ENCODE measurements around the gene PTPN5.
A peak's percentile ranks its signal among the peaks of the same experiment; 100 is the strongest.

PTPN5 gene

DNA sequence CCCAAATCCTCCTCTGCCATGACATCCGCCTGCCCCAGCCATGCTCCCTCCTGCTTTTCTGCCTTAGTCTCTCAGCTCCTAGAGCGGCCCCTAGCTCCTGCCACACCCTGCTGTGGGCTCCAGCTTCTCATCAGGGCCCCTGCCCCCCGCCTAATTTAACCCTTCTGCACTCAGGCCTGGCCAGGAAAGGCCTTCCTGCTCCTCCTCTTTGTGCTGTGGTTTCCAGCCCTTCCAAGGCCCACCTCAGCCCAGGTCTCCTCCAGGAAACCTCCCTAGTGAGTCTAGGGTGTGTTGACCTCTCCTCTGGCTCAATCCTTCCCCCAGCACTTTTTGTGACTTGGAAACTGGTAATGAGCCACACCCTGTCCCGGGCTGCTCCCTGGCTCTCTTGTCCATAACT lies 11.3 kb downstream of the PTPN5 start:
- Histone ChIP-seq H3K4me3 (ENCODE audit: low read depth, low read length) (no peak overlapping the region), H3K27me3 (ENCODE audit: control insufficient read depth, insufficient read depth, low read length) (no peaks in the 10 kb centered on the region), H3K79me2 (no peaks in the 10 kb centered on the region), H3K27ac (no peak overlapping the region), H3K4me1 (no peaks in the 10 kb centered on the region), H3K4me2 (ENCODE audit: low read length) (no peak overlapping the region), H3K36me3 (ENCODE audit: control insufficient read depth, insufficient read depth, low read length) (no peaks in the 10 kb centered on the region), H2AFZ (no peak overlapping the region), H3K9ac (no peak overlapping the region), H3K9me3 (ENCODE audit: control insufficient read depth, low read length) (no peaks in the 10 kb centered on the region)
- TF ChIP-seq, protein P1, sequence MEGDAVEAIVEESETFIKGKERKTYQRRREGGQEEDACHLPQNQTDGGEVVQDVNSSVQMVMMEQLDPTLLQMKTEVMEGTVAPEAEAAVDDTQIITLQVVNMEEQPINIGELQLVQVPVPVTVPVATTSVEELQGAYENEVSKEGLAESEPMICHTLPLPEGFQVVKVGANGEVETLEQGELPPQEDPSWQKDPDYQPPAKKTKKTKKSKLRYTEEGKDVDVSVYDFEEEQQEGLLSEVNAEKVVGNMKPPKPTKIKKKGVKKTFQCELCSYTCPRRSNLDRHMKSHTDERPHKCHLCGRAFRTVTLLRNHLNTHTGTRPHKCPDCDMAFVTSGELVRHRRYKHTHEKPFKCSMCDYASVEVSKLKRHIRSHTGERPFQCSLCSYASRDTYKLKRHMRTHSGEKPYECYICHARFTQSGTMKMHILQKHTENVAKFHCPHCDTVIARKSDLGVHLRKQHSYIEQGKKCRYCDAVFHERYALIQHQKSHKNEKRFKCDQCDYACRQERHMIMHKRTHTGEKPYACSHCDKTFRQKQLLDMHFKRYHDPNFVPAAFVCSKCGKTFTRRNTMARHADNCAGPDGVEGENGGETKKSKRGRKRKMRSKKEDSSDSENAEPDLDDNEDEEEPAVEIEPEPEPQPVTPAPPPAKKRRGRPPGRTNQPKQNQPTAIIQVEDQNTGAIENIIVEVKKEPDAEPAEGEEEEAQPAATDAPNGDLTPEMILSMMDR (IDR thresholded peaks at IDR 0.05) = no peak

DNA sequence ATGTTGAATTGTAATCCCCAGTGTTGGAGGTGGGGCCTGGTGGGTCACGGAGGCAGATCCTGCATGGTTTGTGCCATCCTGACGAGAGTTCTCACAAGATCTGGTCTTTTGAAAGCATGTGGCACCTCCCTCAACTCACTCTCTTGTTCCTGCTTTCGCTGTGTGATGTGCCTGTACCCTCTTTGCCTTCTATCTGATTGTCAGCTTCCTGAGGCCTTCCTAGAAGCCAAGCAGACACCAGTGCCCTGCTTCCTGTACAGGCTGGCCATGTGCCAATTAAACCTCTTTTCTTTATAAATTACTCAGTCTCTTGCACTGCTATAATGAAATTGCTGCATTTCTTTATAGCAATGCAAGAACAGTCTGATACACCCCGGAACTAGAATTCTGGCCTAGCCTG lies 13.1 kb downstream of the PTPN5 start:
- no peaks in the 10 kb centered on the region for H3K9me3 ChIP-seq (ENCODE audit: control insufficient read depth, low read length)
- H3K27ac ChIP-seq = no peak overlapping the region
- TF ChIP-seq, protein P1 (IDR thresholded peaks at IDR 0.05) = no peak
- H3K4me1 ChIP-seq = no peaks in the 10 kb centered on the region
- no peak overlapping the region for H3K4me3 ChIP-seq (ENCODE audit: low read depth, low read length)
- H3K27me3 ChIP-seq (ENCODE audit: control insufficient read depth, insufficient read depth, low read length) = no peaks in the 10 kb centered on the region
- no peak overlapping the region for H3K9ac ChIP-seq
- H3K36me3 ChIP-seq (ENCODE audit: control insufficient read depth, insufficient read depth, low read length) = no peaks in the 10 kb centered on the region
- no peak overlapping the region for H3K4me2 ChIP-seq (ENCODE audit: low read length)
- no peak overlapping the region for H2AFZ ChIP-seq
- no peaks in the 10 kb centered on the region for H3K79me2 ChIP-seq

DNA sequence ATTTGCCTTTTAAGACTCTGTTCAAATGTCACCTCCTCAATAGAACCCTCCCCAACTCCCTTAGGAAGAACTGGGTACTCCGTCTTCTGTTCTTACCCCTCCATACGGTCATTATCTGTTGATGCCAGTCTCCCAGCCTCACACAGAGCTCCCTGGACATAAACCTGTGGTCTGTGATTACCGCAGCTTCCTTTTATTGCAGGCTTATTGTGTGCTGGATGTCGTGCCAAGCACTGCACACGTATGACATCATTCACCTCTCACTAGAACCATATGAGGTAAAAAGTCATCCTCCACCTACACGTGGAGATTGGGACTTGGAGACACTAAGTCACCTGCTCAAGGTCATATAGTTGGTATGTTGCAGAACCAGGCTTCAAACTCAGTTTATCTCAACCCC lies 15.3 kb downstream of the PTPN5 start:
- H3K36me3 ChIP-seq (ENCODE audit: control insufficient read depth, insufficient read depth, low read length) = no peaks in the 10 kb centered on the region
- TF ChIP-seq, protein P1 (IDR thresholded peaks at IDR 0.05) = no peak
- H3K79me2 ChIP-seq = no peaks in the 10 kb centered on the region
- H3K9ac ChIP-seq = no peak overlapping the region
- no peak overlapping the region for H2AFZ ChIP-seq
- no peak overlapping the region for H3K4me2 ChIP-seq (ENCODE audit: low read length)
- H3K27ac ChIP-seq = no peak overlapping the region
- no peak overlapping the region for H3K4me3 ChIP-seq (ENCODE audit: low read depth, low read length)
- H3K27me3 ChIP-seq (ENCODE audit: control insufficient read depth, insufficient read depth, low read length) = no peaks in the 10 kb centered on the region
- H3K4me1 ChIP-seq = no peaks in the 10 kb centered on the region
- H3K9me3 ChIP-seq (ENCODE audit: control insufficient read depth, low read length) = no peaks in the 10 kb centered on the region

DNA sequence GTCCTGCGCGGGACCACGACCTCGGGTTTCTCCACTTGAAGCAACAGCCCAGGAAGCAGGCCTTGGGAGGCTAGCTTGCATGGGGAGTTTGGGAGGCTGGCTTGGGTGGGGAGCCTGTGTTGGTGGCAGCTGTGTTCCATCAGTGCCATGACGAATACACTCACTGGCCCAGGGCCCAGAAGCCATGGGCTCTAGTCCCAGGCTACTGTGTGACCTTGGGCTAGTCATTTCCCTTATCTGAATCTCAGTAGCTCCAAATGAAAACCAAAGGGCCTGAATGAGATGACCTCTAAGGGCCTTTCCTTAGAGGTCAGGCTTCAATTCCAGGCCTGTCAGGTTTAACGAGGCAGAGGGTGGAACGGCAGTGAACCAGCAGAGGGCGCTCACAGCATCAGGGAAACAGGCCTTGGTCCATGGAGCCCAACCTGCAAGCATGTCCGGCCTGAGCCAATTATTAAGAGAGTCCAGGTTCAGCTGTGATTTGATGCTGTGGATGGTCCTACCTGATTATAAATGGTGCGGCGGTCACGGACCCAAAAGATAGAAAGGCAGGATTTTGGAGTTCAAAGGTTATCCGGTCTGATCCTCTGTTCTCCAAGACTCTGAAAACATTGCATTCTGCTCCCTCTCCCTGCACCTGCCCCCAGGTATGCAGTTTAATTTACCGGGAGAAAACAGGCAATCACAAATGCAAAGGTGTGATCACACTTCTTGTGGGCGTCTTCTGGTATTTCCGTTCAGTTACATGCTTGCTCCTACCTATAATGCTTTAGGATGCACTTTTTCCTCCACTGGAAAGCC lies 15.9 kb downstream of the PTPN5 start:
- no peak overlapping the region for H3K9ac ChIP-seq
- H3K36me3 ChIP-seq (ENCODE audit: control insufficient read depth, insufficient read depth, low read length) = no peaks in the 10 kb centered on the region
- no peak overlapping the region for H2AFZ ChIP-seq
- H3K27ac ChIP-seq = no peak overlapping the region
- H3K79me2 ChIP-seq = no peaks in the 10 kb centered on the region
- H3K4me1 ChIP-seq = no peaks in the 10 kb centered on the region
- no peaks in the 10 kb centered on the region for H3K9me3 ChIP-seq (ENCODE audit: control insufficient read depth, low read length)
- no peaks in the 10 kb centered on the region for H3K27me3 ChIP-seq (ENCODE audit: control insufficient read depth, insufficient read depth, low read length)
- no peak overlapping the region for H3K4me2 ChIP-seq (ENCODE audit: low read length)
- TF ChIP-seq, protein P1 (IDR thresholded peaks at IDR 0.05) = peak; percentile 52
- no peak overlapping the region for H3K4me3 ChIP-seq (ENCODE audit: low read depth, low read length)

DNA sequence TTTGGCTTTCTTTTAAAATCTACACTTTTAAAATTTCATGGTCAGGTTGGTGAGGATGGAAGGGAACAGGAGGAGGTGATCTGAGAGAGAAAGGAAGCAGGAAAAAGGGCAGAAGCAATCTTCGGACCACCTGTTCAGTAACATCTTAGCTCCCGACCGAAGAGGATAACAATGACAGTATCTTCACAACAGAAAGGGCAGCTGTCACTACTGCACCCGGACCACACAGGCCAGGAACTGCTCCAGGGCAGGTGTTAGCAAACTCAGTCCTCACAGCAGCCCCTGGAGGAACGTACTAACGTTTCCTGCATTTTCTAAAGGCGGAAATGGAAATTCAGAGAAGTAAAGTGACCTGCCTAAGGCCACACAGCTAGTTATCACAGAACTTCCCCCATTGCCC lies 16.8 kb downstream of the PTPN5 start:
- Histone ChIP-seq H3K27ac (no peak overlapping the region), H3K27me3 (ENCODE audit: control insufficient read depth, insufficient read depth, low read length) (no peaks in the 10 kb centered on the region), H3K4me3 (ENCODE audit: low read depth, low read length) (no peak overlapping the region), H3K79me2 (no peaks in the 10 kb centered on the region), H2AFZ (no peak overlapping the region), H3K36me3 (ENCODE audit: control insufficient read depth, insufficient read depth, low read length) (no peaks in the 10 kb centered on the region), H3K4me1 (no peaks in the 10 kb centered on the region), H3K9me3 (ENCODE audit: control insufficient read depth, low read length) (no peaks in the 10 kb centered on the region), H3K9ac (no peak overlapping the region), H3K4me2 (ENCODE audit: low read length) (no peak overlapping the region)
- TF ChIP-seq, protein P1 (IDR thresholded peaks at IDR 0.05) = no peak

All from parathyroid adenoma (tissue), 2 donors.